Stromal cell of bone marrow (primary cell): ENCODE measurements around the gene KBTBD8.

Source experiments
- DNase-seq: peaks from one replicate; pipeline ENCODE4 v3.0.0-alpha.2; 2012; ENCODE audit warnings: low read depth

Gene KBTBD8

DNA sequence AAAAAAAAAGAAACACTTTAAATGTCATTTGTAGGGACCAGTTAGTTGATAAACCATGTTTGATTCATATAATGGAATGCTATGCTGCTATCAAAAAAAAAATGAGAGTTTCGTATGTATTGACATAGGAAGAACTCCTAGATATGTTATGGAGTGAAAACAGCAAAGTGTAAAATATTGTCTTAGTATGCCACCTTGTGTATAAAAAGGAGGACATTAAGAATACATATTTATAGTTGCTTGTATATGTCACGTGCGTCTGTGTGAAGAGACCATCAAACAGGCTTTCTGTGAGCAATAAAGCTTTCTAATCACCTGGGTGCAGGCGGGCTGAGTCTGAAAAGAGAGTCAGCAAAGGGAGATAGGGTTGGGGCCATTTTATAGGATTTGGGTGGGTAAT lies 39.5 kb downstream of the KBTBD8 start:
- no peak for DNase-seq

DNA sequence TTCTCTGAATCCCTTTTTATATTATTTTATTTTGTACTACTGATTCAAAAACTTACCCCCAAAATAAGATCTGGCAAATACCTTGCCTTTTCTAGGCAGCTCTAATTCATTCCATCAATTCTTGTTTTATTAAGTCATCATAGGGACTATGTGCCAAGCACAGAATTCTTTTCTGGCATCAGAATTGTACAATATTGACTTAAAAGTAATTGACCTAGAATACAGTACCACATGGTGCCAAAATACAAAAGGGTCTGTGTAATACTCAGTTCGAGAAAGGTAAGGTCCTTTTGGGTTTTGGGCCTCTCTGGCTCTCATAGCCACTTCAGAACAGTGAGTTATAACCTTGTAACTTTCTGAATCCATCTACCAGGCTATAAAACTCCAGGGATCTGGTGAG lies 46.2 kb downstream of the KBTBD8 start:
- DNase-seq: peak; percentile 2

DNA sequence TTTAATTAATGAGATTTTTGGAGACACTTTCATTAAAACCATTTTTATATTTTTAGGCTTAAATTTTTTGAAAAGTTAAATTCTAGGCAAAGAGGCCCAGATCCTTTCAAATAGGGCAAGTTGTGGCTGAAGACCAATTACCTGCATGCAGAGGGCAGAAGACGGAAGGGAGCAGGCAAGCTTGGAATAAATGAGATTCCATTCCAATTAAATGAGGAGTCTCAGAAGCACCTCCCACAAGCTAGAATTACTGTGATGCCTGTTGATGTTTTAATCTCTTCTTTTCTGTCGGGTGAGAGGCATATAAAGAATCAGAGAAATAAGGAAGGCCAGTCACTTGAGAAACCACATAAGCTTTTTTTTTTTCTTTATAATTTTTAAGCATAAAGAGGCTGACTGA lies 46.8 kb downstream of the KBTBD8 start:
- no peak for DNase-seq

DNA sequence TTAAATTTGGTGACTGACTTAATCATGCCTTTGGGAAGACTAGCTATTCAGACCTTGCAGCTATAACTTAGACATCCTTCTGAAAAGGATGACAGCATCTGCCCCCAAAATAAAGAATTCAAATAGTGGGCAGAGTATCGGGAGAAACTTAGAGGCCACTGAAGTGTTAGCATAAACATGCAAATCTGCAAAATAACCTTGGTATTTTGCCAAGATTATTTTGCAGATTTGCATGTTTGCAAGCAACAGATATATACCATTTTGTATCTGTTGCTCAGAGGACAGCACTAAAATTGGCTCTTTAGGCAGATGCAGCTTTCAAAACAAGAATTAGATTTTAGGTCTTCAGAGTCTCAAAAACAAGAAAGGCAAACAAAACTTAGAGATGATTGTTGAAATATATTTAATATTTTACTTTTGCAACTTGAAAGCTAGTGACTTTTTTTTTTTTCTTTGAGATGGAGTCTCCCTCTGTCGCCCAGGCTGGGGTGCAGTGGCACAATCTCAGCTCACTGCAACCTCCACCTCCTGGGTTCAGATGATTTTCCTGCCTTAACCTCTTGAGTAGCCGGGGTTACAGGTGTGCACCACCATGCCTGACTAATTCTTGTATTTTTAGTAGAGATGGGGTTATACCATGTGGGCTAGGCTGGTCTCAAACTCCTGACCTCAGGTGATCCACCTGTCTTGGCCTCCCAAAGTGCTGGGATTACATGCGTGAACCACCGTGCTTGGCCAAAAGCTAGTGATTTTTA lies 47.8 kb downstream of the KBTBD8 start:
- no peak for DNase-seq

DNA sequence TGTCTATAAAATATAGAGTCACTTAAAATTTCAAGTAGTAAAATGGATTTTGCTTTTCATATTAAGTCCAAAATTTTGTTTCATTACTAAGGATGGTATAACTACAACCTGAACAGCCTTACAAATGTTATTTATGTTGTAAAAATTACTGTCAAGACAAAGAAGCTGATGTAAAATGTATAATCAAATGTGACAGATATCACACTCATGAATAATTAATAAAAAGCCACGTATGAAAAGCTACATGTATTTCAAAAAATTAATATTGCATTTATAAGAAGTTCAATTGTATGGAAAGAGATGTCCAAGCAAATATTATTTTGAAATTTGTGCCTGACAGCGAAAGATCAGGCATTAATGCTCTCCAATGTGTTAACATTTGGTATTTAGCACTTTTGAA lies 48.9 kb downstream of the KBTBD8 start:
- DNase-seq: no peak

DNA sequence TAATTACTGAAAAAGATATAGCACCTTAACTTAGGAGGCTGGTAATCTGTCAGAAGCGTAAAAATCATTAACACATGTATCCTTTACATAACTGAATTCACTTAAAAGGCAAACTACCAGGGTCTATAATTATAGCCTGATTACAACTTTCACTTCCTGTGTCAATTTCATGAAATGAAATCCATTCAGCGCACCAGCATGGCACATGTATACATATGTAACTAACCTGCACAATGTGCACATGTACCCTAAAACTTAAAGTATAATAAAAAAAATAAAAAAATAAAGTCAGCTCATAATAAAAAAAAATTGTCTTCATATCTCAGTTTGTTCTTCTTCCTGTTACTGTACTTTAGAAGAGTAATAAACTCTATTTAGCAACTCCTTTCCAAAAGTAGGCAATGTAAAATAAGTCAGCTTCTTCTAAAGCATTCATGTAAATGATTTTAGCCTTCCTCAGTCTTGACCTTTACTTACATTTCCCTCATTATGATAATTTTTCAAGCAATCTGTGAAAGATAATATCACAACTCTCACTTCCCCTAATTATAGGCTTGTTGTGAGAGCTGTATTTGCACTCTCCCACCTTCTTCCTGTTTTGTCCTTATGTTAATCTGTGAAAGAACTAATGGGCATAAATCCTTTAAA lies 50.1 kb downstream of the KBTBD8 start:
- DNase-seq: no peak

DNA sequence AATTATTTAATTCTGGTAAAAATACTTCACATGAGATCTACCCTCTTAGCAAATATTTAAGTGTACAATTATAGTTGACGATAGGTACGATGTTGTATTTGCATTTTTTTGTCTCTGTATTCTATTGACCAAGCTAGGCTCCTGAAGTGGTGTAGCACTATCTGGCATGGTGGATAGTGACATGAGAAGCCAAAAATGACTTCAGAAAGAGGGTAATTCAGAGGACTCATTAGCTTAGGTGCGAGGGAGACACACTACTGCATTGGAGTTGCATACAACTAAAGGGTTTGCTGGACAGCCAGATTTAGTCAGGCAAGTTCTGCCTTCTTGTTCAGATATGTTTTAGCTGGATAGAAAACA lies 50.6 kb downstream of the KBTBD8 start:
- DNase-seq: no peak

DNA sequence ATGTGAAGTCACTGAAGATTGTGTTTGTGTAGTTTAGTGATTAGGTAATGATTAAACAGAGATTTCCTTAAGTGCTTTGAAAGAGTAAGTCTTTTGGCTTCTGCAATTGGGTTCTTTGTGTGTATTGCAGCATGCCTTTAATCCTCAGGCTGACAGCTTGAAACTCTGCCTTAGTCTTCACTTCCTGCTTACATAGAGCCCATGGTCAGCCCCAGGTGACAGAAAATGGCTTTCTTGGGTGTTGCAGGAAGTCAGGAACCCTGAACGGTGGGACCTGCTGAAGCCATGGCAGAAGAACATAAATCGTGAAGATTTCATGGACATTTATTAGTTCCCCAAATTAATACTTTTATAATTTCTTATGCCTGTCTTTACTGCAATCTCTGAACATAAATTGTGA lies 61.3 kb downstream of the KBTBD8 start:
- DNase-seq: no peak
